HG03457 (cell line): ENCODE measurements around the gene SVIL.
"Not testable (repeated sequence)": the region's sequence is repeated elsewhere in the genome, so short reads cannot be mapped to it uniquely, and the experiment has no call there.

Experiments
- ATAC-seq: cut with Tn5 transposase; IDR thresholded peaks from one replicate; pipeline ENCODE4 v1.9.1; 2021; ENCODE audit warnings: moderate number of reproducible peaks; ENCODE audit not compliant: unreplicated experiment

SVIL gene

DNA sequence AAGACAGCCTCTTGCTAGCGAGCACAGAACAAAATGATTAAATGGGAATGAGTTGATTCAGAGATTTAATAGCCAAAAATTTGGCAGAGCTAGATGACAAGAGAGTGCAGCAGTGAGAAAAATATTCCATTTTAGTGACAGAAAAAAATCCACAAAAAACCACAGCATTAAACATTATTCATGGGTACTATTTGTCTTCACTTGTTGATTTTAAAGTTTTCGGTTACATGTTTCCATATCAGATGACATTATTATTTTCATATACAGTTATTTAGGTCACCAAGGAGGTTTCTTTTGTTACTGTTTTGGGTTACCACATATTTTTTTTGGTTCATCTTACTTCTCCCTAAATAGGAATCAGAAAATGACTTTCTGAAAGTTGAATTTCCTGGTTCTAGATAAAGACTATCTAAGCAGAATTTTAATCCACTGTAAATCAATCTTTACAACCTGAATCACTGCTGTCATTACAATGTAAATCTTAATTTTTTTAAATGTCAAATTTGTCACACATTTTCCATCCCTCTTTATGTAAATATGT is 87.9 kb downstream of the SVIL start:
- ATAC-seq: no peak

DNA sequence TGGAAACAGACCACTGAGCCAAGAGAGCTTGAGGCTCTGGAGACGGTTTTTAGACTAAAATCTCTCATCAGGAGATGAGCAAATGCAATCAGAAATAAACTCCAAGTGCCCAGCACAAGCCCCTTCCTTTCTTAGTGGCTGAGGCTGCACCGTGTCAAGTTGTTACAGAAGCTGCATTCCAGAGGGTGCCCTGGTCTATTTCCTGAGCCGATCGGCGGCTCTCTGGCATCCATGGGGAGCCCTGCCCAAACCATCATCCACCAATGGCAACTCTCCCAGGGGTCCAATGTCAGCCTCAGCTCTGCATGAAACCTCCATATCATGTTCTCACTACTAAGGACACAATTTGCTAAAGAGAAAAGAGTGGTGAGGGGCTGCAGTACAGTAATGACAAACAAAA is 89.6 kb downstream of the SVIL start:
- no peak for ATAC-seq

DNA sequence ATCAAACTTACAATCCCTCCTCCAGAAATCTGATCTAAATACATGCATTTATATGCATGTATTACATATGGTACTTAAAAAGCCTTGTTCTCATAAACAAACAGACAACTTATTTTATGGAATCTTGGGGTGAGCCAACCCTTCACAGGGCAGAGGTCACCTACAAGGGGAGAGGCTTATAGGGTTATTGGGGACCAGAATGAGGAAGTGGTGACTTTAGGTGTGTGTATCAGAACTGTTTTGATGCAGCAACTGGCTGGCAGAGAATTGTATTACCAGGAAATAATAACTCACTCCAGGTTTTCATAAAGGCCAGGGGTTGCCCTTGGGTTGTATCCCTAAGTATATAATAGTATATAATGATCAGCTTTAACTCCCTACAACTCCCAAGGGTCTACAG is 91.1 kb downstream of the SVIL start:
- ATAC-seq: no peak

DNA sequence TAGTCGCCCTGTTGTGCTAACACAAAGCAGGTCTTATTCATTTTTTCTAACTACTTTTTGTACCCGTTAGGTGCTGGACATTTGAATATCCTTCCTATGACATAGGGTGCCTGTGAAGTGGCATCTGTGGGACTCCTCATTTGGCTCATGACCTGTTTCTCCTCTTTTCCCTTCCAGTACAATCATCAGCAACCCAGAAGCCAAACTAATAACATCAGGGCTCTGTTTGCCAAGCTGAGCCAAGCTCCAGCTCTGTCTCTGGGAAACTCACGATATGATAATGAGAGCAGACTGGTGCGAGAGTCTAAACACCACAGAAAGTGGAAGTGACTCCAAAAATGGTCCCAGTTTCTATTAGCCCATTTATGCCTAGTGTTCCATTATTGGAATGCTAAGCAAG is 92.0 kb downstream of the SVIL start:
- ATAC-seq: no peak

DNA sequence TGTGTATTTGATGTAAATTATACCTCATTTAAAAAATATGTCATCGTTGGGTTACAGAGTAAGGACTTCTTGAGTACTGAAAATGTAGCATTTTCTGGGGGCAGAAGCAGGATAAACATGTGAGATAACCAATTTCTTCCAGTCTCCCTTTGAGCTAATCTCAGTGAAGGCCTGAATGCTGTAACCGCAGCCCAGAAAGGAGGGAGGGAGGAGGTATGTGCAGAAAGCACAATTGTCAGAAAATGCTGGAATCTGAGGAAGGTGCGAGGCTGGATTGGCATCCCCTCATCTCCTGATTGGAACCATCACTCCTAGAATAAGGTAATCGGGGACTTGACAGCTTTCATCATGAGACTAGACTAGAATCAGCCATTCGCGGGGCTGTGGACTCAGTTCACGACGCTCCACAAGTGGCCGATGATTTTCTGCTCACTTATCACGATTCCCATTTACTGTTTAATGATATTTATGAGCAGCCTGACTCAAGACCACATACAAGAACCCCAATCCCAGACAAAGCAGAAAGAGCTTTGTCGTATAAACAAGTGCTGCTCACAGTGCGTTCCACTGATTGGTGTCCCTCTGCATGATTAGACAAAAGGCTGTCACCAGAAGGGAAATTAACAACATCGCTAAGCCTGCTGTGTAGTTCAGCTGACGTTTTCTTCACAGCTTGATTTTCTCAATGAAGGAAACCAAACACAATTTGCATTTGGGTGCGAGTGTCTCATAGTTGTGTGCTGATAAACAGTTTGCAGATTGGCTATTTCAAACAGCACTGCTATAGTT is 93.2 kb downstream of the SVIL start:
- no peak for ATAC-seq

DNA sequence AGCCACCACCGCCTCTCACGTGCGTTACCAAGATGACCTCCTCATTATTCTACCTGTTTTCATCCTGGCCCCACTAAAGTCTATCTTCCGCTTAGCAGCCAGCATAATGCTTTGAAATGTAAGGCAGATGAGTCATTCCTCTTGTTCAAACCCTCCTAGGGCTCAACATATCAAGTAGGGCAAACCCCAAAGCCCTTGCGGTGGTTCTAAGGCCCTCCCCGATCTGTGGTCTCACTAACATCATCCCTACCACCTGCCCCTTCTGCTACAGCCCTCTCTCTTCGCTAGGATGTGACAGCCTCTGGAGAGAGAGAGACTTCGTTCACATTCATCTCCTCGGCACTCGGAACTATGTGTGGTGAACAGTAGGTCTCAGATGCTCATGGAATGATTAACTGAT is 94.8 kb downstream of the SVIL start:
- ATAC-seq: no peak

DNA sequence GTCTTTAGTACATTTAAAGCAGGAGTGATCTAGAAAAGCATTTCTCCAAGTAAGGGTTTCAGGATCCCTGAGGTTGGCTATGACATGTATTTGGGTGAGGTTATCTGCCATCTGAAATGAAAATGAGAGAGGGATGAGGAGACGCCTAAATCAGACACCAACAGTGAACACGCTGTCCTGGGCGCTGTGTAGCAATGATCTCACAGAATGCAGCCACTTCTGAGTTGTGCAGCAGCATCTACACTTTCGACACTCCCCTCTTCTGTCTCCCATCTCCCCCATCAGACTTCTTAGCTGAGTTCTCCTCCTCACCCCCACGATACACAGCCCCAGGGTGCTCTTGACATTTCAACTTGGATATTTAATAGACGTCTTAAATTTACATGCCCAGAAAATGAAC is 95.4 kb downstream of the SVIL start:
- ATAC-seq: no peak

DNA sequence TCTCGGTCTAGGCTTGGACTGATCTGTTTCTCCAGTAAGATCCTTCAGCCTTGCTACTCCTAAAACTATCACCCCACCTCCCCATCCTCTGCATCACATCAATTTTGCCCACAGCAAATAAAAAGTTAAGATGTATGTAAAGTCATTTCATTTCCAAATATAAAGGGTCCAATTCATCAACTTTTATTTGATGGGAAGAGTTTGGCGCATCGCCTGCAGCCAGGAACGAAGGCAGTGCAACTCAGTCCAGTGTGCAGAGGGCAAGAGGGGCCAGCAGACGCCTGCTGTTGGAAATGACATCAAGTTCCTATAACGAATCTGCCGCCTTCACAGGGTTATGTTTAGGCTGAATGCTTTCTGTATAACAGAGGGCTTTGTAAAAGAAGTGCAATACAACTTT is 97.0 kb downstream of the SVIL start:
- ATAC-seq: no peak

DNA sequence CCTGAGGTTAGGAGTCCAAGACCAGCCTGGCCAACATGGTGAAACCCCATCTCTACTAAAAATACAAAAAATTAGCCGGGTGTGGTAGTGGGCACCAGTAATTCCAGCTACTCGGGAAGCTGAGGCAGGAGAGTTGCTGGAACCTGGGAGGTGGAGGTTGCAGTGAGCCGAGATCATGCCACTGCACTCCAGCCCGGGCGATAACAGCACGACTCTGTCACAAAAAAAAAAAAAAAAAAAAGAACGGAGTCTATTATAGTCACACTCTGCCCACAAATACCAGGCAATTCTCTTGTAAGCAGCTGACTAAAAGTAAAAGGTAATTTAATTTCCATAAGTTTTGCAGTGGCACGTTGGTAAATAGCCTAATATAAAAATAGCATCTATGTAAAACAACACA is 98.1 kb downstream of the SVIL start:
- not testable (repeated sequence) for ATAC-seq

DNA sequence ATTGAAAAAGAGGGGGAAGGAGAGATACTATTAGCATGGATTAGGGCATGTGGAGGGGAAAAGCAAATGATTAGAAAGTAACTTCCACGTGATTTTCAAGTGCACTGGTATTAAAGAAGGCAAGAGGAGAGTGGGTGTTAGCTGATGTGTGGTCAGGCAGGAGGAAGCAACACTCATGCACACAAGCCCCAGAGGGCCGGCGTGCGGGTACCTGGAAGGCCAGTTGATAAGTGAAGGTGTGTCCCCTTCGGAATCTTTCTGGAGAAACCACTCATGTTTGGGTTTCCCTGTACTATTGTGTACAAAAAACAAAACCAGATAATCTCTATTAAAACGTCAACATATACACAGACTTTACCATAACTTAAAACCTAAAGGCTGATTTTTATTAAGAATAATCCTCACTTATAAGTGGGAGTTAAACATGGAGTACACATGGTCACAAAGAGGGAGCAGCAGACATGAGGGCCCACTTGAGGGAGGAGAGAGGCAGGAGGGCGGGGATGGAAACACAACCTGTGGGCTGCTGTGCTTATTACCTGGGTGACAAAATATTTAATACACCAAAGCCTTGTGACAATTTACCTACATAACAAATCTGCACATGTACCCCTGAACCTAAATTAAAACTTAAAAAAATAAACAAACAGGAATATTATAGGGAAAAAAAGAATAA is 98.9 kb downstream of the SVIL start:
- no peak for ATAC-seq

DNA sequence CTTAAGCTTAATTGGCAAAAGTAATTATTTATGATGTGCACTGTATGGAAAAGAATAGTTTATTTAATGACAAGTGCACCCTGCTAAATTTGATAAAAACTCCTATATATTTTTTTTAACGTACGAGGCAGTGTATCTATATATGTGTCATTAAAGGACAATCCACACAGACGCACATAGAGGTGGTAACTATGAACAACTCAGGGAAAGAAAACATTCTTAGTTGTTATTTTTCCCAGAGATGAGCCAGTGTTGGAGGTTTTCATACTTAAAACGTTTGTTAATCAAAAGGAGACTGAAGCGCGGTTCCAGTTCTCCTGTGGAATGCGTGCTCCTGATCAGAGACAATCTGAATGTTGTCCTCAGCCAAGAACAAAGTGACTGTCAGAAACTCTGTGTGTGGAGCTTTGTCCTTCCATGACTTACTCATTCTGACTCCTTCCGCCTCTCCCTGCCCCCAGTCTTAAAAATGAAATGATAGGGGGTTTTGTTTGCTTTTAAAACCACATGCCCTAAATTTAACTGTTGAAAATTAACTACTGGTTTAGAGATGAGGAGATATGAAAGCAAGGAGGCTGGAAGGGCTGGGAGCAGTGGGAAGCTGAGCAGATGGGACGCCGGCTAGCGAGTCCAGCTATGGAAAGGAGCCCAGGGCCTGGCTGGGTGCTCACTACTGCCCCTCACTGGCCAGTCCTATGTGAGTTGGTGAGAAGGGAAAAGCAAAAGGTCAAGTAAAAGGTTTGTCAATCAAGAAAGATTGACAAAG is 99.6 kb downstream of the SVIL start:
- ATAC-seq: no peak

DNA sequence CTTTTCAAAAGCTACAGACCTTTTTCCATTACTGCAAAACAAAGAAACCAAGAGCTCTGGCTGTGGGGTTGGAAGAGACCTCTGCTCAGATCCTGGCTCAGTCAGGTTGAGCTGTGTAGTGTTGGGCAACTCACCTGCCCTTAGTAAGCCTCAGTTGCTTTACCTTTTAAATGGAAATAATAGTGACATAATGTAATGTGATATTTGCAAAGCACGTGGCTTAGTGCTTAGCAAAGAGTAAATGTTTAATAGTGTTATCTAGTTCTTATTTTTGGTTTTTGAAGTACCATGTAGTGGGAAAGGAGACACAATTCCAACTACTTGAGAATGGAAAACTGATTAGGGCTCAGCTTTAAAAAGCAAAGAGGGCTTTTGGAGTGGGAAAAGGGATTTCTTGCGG is 100.2 kb downstream of the SVIL start:
- no peak for ATAC-seq

DNA sequence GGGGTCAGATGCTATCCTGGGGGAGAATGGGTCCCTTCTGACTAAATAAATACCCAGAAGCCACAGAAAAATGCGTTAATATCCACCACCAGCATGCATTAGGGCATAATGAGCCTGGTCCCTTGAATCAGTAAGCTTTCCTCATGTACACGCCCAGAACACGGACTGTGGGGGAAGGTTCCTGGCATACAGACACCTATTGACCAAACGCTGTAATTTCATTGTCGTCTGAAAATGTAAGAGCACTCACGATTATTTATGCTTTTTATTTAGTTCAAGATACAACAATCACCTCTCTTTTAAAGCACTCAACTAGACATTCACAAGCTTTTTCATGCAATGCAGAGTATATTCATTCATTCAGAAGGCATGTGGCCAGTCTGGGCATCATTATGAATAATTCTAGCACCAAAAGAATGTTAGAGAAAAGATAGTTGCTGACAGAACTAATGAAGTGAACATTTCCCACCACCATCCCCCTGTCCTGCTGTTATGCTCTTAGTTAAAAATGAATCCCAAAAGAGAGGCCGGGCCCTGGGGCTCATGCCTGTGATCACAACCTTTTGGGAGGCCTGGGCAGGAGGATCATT is 101.0 kb downstream of the SVIL start:
- no peak for ATAC-seq

DNA sequence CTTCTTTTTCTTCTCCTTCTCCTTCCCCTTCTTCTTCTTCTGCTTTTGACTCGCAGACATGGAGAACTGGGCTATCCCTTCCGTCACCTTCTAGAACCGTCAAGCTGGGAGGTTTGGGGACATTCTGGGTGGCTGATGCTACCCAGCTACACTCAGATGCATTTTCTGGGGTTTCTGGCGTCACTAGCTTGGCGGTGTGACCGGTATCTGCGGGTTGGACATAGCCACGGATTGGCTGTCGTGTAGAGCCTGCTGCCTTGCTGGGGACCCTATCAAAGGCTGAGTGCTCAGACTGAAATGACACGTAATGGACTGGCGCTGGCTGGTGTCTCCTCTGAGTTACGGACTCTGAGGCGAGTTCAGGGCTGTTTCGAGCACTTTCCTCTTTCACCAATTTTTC is 101.7 kb downstream of the SVIL start:
- ATAC-seq: no peak

DNA sequence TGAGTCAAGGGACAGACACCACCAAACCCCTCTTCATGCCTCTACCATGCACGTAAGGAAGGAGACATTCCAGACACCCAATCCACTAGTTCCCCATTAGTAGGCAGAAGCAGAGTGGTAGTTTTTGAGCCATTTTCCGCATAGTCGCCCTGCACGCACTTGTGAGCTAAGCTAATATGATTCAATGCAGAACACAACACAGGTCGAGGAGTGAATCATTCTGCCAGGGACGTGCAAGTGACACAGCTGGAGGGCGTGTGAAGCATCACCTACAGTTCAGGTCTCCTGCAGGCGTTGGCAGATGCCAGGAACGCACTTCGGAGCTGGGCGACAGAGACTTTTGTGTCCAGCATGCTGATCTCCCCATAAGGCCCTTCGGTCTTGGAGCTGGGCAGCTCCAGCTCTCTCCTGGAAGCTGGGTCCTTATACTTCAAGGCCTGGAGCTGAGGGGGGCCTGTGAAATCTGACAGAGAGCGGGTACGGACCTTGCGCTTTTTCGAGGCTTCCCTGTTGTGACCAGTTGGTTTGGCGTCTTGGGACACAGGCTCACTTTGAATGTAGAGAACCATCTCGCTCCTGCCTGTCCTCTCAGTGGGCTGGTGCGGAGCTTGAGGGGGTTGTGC is 102.4 kb downstream of the SVIL start:
- ATAC-seq: no peak

DNA sequence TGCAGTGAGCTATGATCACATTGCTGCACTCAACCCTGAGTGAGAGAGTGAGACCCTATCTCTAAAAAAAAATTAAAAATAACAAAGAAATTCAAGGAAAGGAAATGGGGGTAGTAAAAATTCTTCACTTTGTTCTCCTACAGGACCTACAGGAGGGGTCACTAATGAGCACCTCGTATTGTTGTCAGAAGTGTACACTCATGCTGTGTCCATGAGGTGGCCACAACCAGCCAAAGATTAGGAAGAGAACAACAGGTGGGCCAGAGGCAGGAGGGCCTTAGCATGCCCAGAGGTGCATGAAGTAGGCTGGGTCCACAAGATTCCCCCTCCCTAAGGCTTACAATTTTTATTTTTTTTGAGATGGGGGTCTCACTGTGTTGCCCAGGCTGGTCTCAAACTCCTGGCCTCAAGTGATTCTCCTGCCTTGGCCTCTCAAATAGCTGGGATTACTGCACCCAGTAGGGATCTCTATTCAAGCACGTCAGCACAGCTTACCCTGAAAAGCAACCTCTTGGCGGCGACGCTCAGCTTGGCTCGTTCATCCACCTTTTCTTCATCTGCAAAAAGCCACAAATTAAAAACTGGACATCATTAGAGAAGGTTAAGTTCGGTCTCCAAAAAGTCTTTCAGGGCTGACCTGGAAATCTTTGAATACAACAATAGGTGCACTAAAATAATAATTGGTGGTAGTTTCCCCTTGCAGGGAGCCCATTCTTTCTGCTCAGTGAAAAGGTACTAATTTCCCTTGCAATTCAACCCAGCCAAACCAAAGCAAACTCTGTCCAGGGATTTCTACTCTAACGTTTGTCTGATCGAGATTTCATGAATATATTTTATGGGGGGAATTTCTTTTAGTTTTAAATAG is 104.4 kb downstream of the SVIL start:
- no peak for ATAC-seq

DNA sequence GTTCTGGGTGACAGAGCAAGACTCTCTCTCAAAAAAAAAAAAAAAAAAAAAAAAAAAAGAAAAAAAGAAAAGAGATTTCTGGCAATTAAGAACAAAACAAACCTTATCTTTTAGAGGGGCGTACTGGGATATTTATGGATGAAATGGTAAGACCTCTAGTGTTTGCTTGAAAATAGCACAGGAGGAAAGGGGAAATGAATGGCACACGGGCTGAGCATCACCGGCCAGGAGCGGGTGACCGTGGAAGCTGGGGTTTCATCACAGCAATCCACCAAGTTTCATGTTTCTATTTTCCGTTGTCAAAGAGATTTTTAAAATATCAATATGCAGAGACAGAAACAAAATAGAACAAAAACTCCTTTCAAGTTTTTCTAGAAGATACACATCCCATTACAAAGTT is 105.6 kb downstream of the SVIL start:
- ATAC-seq: no peak

DNA sequence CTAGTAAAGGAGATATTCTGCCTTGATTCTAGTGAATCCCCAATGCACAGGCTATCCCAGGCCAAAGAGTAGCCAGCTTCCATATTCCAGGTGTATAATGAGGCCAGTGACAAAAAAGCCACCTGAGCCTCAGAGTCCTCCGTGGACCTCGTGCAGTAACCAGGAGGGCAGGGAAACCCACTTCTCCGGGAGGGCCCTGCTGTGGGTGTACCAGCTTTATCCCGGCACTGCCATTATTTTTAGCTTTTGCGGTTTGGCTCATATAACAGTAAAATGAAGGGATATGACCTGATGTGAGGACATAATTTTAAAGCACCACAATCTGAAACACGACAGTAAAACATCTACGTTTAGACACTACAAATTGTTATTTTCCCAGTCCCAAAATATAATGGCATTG is 109.0 kb downstream of the SVIL start:
- ATAC-seq: no peak

DNA sequence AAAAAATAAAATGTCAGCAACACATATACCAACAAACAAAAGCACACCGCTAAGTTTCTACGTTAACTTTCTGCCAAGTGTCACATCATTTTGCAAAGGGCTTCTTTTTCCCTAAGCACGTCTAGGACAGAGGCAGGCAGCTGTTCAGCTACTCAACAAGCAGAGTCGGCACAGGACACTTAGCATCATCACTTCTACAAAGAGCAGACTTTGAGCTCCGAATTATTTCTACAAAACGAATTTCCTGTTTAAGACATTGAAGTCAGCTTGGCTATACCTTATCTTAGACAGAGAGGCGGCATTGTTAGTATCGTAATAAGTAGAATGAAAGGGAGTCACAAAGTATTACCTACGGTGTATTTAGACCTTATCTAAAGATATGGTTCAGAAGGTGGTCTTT is 110.1 kb downstream of the SVIL start:
- no peak for ATAC-seq

DNA sequence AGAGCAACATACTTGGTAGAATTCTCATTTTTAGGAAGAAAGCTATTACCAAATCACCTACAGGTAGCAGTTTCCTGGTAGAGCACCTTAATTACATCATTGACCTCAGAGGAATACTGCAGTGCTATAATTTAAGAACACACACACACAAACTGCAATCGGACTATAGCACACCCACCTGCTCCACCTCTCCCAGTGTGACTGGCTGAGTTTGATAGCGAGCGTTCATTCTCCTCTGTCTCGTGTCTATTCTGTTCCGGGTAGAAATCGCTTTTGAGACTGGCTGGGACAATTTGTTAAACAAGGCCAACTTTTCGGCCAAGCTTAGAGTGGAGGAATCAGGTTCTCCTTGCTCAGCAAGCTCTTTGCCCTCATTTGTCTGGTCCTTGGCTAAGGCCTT is 110.5 kb downstream of the SVIL start:
- no peak for ATAC-seq
